GM18499 (cell line): ENCODE results near the gene SHC3.

Experiments
- ATAC-seq: cut with Tn5 transposase; IDR thresholded peaks from one replicate; pipeline ENCODE4 v1.9.1; 2021; ENCODE audit warnings: moderate number of reproducible peaks; ENCODE audit not compliant: insufficient read depth, unreplicated experiment

Gene SHC3

GRCh38 chr9:89066835-89067234 is 111.8 kb downstream of the SHC3 start:
- no peak for ATAC-seq

- ATAC-seq = no peak
Measured at GRCh38 chr9:89065921-89066320, 112.7 kb downstream of the SHC3 start.

- ATAC-seq = no peak
Measured at GRCh38 chr9:89060790-89061189, 117.8 kb downstream of the SHC3 start.

- no peak for ATAC-seq
Measured at GRCh38 chr9:89059925-89060506, 118.6 kb downstream of the SHC3 start.

GRCh38 chr9:89058906-89059305 is 119.7 kb downstream of the SHC3 start:
- ATAC-seq = no peak

- ATAC-seq = no peak
Measured at GRCh38 chr9:89054865-89055495, 123.6 kb downstream of the SHC3 start.

- no peak for ATAC-seq
Measured at GRCh38 chr9:89053301-89053700, 125.3 kb downstream of the SHC3 start.

- no peak for ATAC-seq
Measured at GRCh38 chr9:89052470-89053097, 126.0 kb downstream of the SHC3 start.

GRCh38 chr9:89051421-89052025 is 127.1 kb downstream of the SHC3 start:
- ATAC-seq = no peak

- ATAC-seq = no peak
Measured at GRCh38 chr9:89049646-89050045, 129.0 kb downstream of the SHC3 start.

- ATAC-seq = no peak
Measured at GRCh38 chr9:89048616-89049015, 130.0 kb downstream of the SHC3 start.

GRCh38 chr9:89047667-89048066 is 131.0 kb downstream of the SHC3 start:
- no peak for ATAC-seq

GRCh38 chr9:89046832-89047231 is 131.8 kb downstream of the SHC3 start:
- ATAC-seq = no peak

- ATAC-seq = no peak
Measured at GRCh38 chr9:89044881-89045280, 133.7 kb downstream of the SHC3 start.

GRCh38 chr9:89044104-89044503 is 134.5 kb downstream of the SHC3 start:
- no peak for ATAC-seq

- ATAC-seq = no peak
Measured at GRCh38 chr9:89042984-89043383, 135.6 kb downstream of the SHC3 start.

- ATAC-seq = no peak
Measured at GRCh38 chr9:89039664-89040063, 139.0 kb downstream of the SHC3 start.

GRCh38 chr9:89039104-89039465 is 139.5 kb downstream of the SHC3 start:
- ATAC-seq = no peak

- ATAC-seq = no peak
Measured at GRCh38 chr9:89038382-89039103, 140.1 kb downstream of the SHC3 start.

- ATAC-seq = no peak
Measured at GRCh38 chr9:89037891-89038290, 140.7 kb downstream of the SHC3 start.

GRCh38 chr9:89037346-89037745 is 141.3 kb downstream of the SHC3 start:
- ATAC-seq = no peak
